ENCODE results near the gene MED25. TPM values are rescaled to one million over a fixed set of nuclear protein-coding genes. Genes with fewer than 3 reads are reported as not detected.

The MED25 gene
- total and polyA plus RNA-seq, 2 of the 4 experiments (the other 2 are of a cell fraction): 4.7 to 38.5 TPM

GRCh38 chr19:49831592-49831991 lies 13.5 kb downstream of the MED25 start:
- Histone ChIP-seq H2BK15ac (ENCODE audit: low read depth, low read length) (no peak overlapping the region), H2BK120ac (ENCODE audit: low read depth, low read length) (no peak overlapping the region), H3K4me2 (ENCODE audit: low read depth, low read length) (no peak overlapping the region), H3K79me1 (ENCODE audit: low read depth in 1 of 2, low read length in 2 of 2) (peaks cover 0 to 22% of the 10 kb centered on the region in 2 experiments; a peak in 2 of 4 replicates), H2BK20ac (ENCODE audit: low read depth, low read length) (no peak overlapping the region), H4K8ac (ENCODE audit: low read depth in 2 of 2, low read length in 2 of 2) (no peak overlapping the region), H3K14ac (replicated peaks; ENCODE audit: low read depth, low read length) (no peak overlapping the region), H4K5ac (ENCODE audit: low read depth, low read length) (no peak overlapping the region), H3K18ac (ENCODE audit: low read depth, low read length) (no peak overlapping the region), H2BK5ac (ENCODE audit: low read depth, low read length, poor library complexity, severe bottlenecking) (no peak overlapping the region), H3K4me3 (ENCODE audit: insufficient read depth, low read depth, low read length) (no peak overlapping the region), H3K4ac (ENCODE audit: low read depth, low read length) (no peak overlapping the region), H4K91ac (ENCODE audit: insufficient read depth, low read depth, low read length) (no peak overlapping the region), H3K36me3 (ENCODE audit: control insufficient read depth, insufficient read depth, low read length) (peaks cover 73% of the 10 kb centered on the region), H3K9me1 (ENCODE audit: insufficient read depth, low read length) (peaks cover 3% of the 10 kb centered on the region; the same call in 1 of the 2 replicates), H3K9ac (ENCODE audit: low read depth, low read length) (no peak overlapping the region), H2AFZ (replicated peaks; ENCODE audit: low read length, poor library complexity) (no peak overlapping the region), H3K4me1 (ENCODE audit: control insufficient read depth, insufficient read depth, low read length) (no peaks in the 10 kb centered on the region), H2AK9ac (replicated peaks; ENCODE audit: low read depth, low read length, poor library complexity) (no peak overlapping the region), H3K27ac (ENCODE audit: insufficient read depth, low read length) (no peak overlapping the region), H3K27me3 (ENCODE audit: control insufficient read depth, insufficient read depth, low read length) (no peaks in the 10 kb centered on the region), H3K9me3 (ENCODE audit: control insufficient read depth, insufficient read depth, low read length) (no peaks in the 10 kb centered on the region), H3K23ac (ENCODE audit: low read depth, low read length) (no peak overlapping the region), H2AK5ac (ENCODE audit: low read depth, low read length) (no peak overlapping the region), H3K56ac (ENCODE audit: extremely low read depth, insufficient read depth, low read length) (no peak overlapping the region), H4K20me1 (ENCODE audit: insufficient read depth, low read length) (peaks cover 18% of the 10 kb centered on the region)
- no TSS peak for BruUV-seq (replicated peaks)
- 91% methylated on average over 3 of the region's 8 CpGs; no CpG with 5 or more reads in 1 of the 2 experiments for WGBS, 2 experiments (ENCODE audit: extremely low coverage in 2 of 2, insufficient read length in 1 of 2)
- dilution Hi-C loops (cut with HindIII; ENCODE audit: low sequenced_read_pairs, unreplicated experiment) (no loop called here), in situ Hi-C loops (cut with MboI; ENCODE audit: low sequenced_read_pairs) (no loop called here), intact Hi-C loops (cut with micrococcal nuclease) (no loop called here)
- ChIA-PET CTCF (no interaction called here), POLR2A (ENCODE audit: unreplicated experiment) (no interaction called here)
- DNase-seq (no peak), ATAC-seq (ENCODE audit: low read depth) (no peak)
- no peak for TF ChIP-seq CHD1 (IDR thresholded peaks at IDR 0.05; ENCODE audit: low read depth, low read length)
- TF ChIP-seq CEBPB (IDR thresholded peaks at IDR 0.05; ENCODE audit: low read depth, low read length): no peak
- no peak for TF ChIP-seq MAZ (IDR thresholded peaks at IDR 0.05; ENCODE audit: borderline replicate concordance, low read depth, low read length)
- no peak for TF ChIP-seq FOS (IDR thresholded peaks at IDR 0.05; ENCODE audit: low read depth, low read length)
- TF ChIP-seq MAFK (IDR thresholded peaks at IDR 0.05; ENCODE audit: low read depth, low read length): no peak
- TF ChIP-seq, protein P1, sequence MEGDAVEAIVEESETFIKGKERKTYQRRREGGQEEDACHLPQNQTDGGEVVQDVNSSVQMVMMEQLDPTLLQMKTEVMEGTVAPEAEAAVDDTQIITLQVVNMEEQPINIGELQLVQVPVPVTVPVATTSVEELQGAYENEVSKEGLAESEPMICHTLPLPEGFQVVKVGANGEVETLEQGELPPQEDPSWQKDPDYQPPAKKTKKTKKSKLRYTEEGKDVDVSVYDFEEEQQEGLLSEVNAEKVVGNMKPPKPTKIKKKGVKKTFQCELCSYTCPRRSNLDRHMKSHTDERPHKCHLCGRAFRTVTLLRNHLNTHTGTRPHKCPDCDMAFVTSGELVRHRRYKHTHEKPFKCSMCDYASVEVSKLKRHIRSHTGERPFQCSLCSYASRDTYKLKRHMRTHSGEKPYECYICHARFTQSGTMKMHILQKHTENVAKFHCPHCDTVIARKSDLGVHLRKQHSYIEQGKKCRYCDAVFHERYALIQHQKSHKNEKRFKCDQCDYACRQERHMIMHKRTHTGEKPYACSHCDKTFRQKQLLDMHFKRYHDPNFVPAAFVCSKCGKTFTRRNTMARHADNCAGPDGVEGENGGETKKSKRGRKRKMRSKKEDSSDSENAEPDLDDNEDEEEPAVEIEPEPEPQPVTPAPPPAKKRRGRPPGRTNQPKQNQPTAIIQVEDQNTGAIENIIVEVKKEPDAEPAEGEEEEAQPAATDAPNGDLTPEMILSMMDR (conservative IDR thresholded peaks at IDR 0.05; ENCODE audit: low read depth, low read length): no peak
- no peak for TF ChIP-seq MXI1 (IDR thresholded peaks at IDR 0.05; ENCODE audit: borderline replicate concordance, low read depth, low read length)
- TF ChIP-seq, protein P2, sequence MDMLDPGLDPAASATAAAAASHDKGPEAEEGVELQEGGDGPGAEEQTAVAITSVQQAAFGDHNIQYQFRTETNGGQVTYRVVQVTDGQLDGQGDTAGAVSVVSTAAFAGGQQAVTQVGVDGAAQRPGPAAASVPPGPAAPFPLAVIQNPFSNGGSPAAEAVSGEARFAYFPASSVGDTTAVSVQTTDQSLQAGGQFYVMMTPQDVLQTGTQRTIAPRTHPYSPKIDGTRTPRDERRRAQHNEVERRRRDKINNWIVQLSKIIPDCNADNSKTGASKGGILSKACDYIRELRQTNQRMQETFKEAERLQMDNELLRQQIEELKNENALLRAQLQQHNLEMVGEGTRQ (IDR thresholded peaks at IDR 0.05; ENCODE audit: low read depth, low read length): no peak

Data from IMR-90 (cell line).